SU-DHL-6 (cell line): ENCODE results near the gene PID1.

Experiments
- H2AFZ ChIP-seq: fragments of 200-600 bp; sonication (generic); 2 replicates; pipeline ENCODE4 v1.6.1; 2014; ENCODE audit warnings: low read depth, mild to moderate bottlenecking, moderate library complexity, mixed read lengths, antibody characterized with exemption, low read length; ENCODE audit not compliant: severe bottlenecking
- H3F3A ChIP-seq: fragments of 200-600 bp; shearing (Covaris generic); 2 replicates; pipeline ENCODE4 v1.6.0; 2016; ENCODE audit warnings: antibody characterized with exemption, mild to moderate bottlenecking; ENCODE audit not compliant: insufficient read depth
- H3K27ac ChIP-seq: fragments of 200-600 bp; sonication (generic); 2 replicates; pipeline ENCODE4 v1.5.1; 2016; ENCODE audit warnings: low read depth, mild to moderate bottlenecking, low read length, moderate library complexity, mixed read lengths
- H3K27me3 ChIP-seq: fragments of 200-600 bp; sonication (generic), shearing (Covaris generic); 2 replicates; pipeline ENCODE4 v1.6.0; 2014; ENCODE audit warnings: mild to moderate bottlenecking, low read length
- H3K36me3 ChIP-seq: fragments of 200-600 bp; sonication (generic); 2 replicates; pipeline ENCODE4 v1.6.1; 2014; ENCODE audit warnings: mild to moderate bottlenecking, low read length, mixed read lengths
- H3K4me2 ChIP-seq: fragments of 300-600, 200-600 bp; shearing (Covaris generic), sonication (generic); 2 replicates; pipeline ENCODE4 v1.6.0; 2014; ENCODE audit warnings: low read length, low read depth, mild to moderate bottlenecking; ENCODE audit not compliant: poor library complexity, severe bottlenecking
- H3K4me3 ChIP-seq: fragments of 200-600 bp; sonication (generic); 2 replicates; pipeline ENCODE4 v1.5.1; 2014; ENCODE audit warnings: antibody characterized with exemption, low read length, mild to moderate bottlenecking, mixed read lengths; ENCODE audit not compliant: insufficient read depth, poor library complexity, severe bottlenecking
- H3K79me2 ChIP-seq: fragments of 200-600 bp; sonication (generic); 2 replicates; pipeline ENCODE4 v1.6.1; 2014; ENCODE audit warnings: mild to moderate bottlenecking, low read length, moderate library complexity; ENCODE audit not compliant: insufficient read depth
- H3K9ac ChIP-seq: fragments of 200-600 bp; sonication (generic); 2 replicates; pipeline ENCODE4 v1.7.0; 2014; ENCODE audit warnings: mild to moderate bottlenecking, low read length
- H3K9me2 ChIP-seq: fragments of 200-600 bp; sonication (generic); replicated peaks from 2 replicates; pipeline ENCODE4 v1.6.1; 2014; ENCODE audit warnings: low read length; ENCODE audit not compliant: insufficient read depth
- H3K9me3 ChIP-seq: fragments of 200-600 bp; sonication (generic); 2 replicates; pipeline ENCODE4 v1.6.1; 2014; ENCODE audit warnings: low read length, mixed read lengths; ENCODE audit not compliant: insufficient read depth
- H4K20me1 ChIP-seq: fragments of 200-600 bp; sonication (generic); 2 replicates; pipeline ENCODE4 v1.6.1; 2014; ENCODE audit warnings: low read depth, mild to moderate bottlenecking, antibody characterized with exemption, low read length, moderate library complexity, mixed read lengths
- EZH2phosphoT487 ChIP-seq: fragments of 200-600 bp; sonication (generic), shearing (Covaris generic); conservative IDR thresholded peaks from 2 replicates; pipeline ENCODE4 v1.6.1; 2018; ENCODE audit warnings: mild to moderate bottlenecking, antibody characterized with exemption, low read length, moderate library complexity, mixed read lengths
- TF ChIP-seq, protein P1 (sequence below): fragments of 200-600 bp; sonication (generic); IDR thresholded peaks from one replicate; pipeline ENCODE4 v1.5.1; 2017; ENCODE audit warnings: antibody characterized with exemption, mild to moderate bottlenecking, low read length, moderate library complexity; ENCODE audit not compliant: insufficient read depth, poor library complexity, severe bottlenecking

Gene PID1

GRCh38 chr2:229096409-229097066, 174.5 kb downstream of the PID1 start:
- no peak for TF ChIP-seq EZH2phosphoT487
- TF ChIP-seq, protein P1, sequence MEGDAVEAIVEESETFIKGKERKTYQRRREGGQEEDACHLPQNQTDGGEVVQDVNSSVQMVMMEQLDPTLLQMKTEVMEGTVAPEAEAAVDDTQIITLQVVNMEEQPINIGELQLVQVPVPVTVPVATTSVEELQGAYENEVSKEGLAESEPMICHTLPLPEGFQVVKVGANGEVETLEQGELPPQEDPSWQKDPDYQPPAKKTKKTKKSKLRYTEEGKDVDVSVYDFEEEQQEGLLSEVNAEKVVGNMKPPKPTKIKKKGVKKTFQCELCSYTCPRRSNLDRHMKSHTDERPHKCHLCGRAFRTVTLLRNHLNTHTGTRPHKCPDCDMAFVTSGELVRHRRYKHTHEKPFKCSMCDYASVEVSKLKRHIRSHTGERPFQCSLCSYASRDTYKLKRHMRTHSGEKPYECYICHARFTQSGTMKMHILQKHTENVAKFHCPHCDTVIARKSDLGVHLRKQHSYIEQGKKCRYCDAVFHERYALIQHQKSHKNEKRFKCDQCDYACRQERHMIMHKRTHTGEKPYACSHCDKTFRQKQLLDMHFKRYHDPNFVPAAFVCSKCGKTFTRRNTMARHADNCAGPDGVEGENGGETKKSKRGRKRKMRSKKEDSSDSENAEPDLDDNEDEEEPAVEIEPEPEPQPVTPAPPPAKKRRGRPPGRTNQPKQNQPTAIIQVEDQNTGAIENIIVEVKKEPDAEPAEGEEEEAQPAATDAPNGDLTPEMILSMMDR, result no peak
- Histone ChIP-seq H3K9ac (no peak overlapping the region), H3F3A (no peaks in the 10 kb centered on the region), H4K20me1 (no peaks in the 10 kb centered on the region), H3K79me2 (no peaks in the 10 kb centered on the region), H2AFZ (no peak overlapping the region), H3K9me3 (no peaks in the 10 kb centered on the region), H3K4me3 (no peak overlapping the region), H3K9me2 (no peaks in the 10 kb centered on the region), H3K27ac (no peak overlapping the region), H3K27me3 (no peaks in the 10 kb centered on the region), H3K4me2 (no peak overlapping the region), H3K36me3 (no peaks in the 10 kb centered on the region)

DNA sequence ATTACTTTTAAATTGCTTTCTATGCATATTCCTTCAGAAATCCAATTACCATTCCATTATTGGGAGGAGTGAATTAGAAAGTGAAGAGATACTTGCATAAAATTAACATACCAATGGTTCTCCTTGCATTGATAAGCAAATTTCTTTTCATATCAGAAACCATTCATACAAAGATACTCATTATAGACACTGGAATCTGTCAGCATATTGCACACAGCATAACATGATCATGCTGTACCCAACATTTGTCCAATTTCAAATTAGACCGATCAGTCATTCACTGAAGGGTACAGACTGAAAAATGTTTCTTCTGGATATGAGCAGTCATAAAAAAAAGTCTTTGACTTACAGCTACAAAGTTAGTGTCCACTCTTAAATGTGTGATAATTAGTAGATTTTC, 175.6 kb downstream of the PID1 start:
- Histone ChIP-seq H3K27me3 (no peaks in the 10 kb centered on the region), H3K27ac (no peak overlapping the region), H2AFZ (no peak overlapping the region)

DNA sequence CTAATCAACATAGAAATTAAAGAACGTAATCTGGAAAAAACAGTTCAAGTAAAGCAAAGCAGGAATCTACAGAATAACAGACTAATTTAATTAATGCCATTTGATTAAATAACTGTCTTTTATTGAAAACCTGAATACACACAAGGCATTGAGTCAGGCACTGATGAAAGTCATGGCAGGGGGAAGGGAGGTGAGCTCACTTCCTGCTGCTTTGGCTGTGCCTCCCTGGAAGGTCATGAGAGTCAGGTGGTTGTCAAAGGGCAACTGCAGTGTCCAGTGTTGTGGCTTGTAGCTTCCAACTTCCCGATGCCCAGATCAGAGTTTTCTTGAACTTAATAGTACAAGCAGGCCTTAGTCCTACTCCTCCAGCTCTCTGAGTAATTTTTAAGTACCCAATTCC, 180.9 kb downstream of the PID1 start:
- H3F3A ChIP-seq, result no peaks in the 10 kb centered on the region
- TF ChIP-seq EZH2phosphoT487, result no peak
- TF ChIP-seq, protein P1, result no peak
- no peaks in the 10 kb centered on the region for H3K27me3 ChIP-seq
- H3K9me2 ChIP-seq, result no peaks in the 10 kb centered on the region
- H4K20me1 ChIP-seq, result no peaks in the 10 kb centered on the region
- no peak overlapping the region for H3K4me3 ChIP-seq
- H3K4me2 ChIP-seq, result no peak overlapping the region
- H3K9ac ChIP-seq, result no peak overlapping the region
- no peak overlapping the region for H3K27ac ChIP-seq
- H3K79me2 ChIP-seq, result no peaks in the 10 kb centered on the region
- H3K9me3 ChIP-seq, result no peaks in the 10 kb centered on the region
- no peak overlapping the region for H2AFZ ChIP-seq
- no peaks in the 10 kb centered on the region for H3K36me3 ChIP-seq

More for the DNA sequence above, 175.6 kb downstream of the PID1 start:
- H3F3A ChIP-seq, result no peaks in the 10 kb centered on the region
- no peak overlapping the region for H3K9ac ChIP-seq
- H3K4me3 ChIP-seq, result no peak overlapping the region
- H3K9me2 ChIP-seq, result no peaks in the 10 kb centered on the region
- H3K79me2 ChIP-seq, result no peaks in the 10 kb centered on the region
- no peak for TF ChIP-seq EZH2phosphoT487
- TF ChIP-seq, protein P1, result no peak
- H3K4me2 ChIP-seq, result no peak overlapping the region
- no peaks in the 10 kb centered on the region for H3K36me3 ChIP-seq
- H4K20me1 ChIP-seq, result no peaks in the 10 kb centered on the region
- H3K9me3 ChIP-seq, result no peaks in the 10 kb centered on the region
